ENCODE results near the gene NANOG. TPM values are rescaled to one million over a fixed set of nuclear protein-coding genes. Genes with fewer than 3 reads are reported as not detected.

NANOG gene
- total and polyA plus RNA-seq, 2 donors (not counting 3 experiments of a cell fraction or from before 2014, with no cell fraction given) = 0.03 TPM; not detected in 1

- ChIA-PET CTCF (no interaction called here), POLR2A (interaction anchor here (0.6 kb wide), 1 partner anchor 15 kb away, joined by 3 read pairs; no protein-coding TSS in a partner anchor)
- Histone ChIP-seq H3K4me3 (replicated peaks in 1 of 3; ENCODE audit: insufficient read depth in 1 of 3, low read depth in 1 of 3, low read length in 3 of 3) (no peak overlapping the region), H3K27ac (ENCODE audit: insufficient read depth, low read depth, low read length) (no peak overlapping the region), H2AFZ (ENCODE audit: low read depth, low read length) (no peak overlapping the region), H3K4me2 (ENCODE audit: insufficient read depth, low read length) (no peak overlapping the region), H3K27me3 (ENCODE audit: control insufficient read depth in 2 of 2, insufficient read depth in 2 of 2, low read length in 2 of 2) (peaks cover 6 to 8% of the 10 kb centered on the region in 2 experiments), H4K20me1 (replicated peaks; ENCODE audit: control insufficient read depth, extremely low read depth, insufficient read depth, low read length) (no peaks in the 10 kb centered on the region), H3K36me3 (ENCODE audit: control insufficient read depth in 2 of 2, extremely low read depth in 1 of 2, insufficient read depth in 2 of 2, low read length in 2 of 2) (no peaks in the 10 kb centered on the region), H3K79me2 (ENCODE audit: control insufficient read depth, insufficient read depth, low read length) (no peaks in the 10 kb centered on the region), H3K4me1 (ENCODE audit: control insufficient read depth, extremely low read depth, insufficient read depth, low read length) (no peaks in the 10 kb centered on the region), H3K9me3 (replicated peaks; ENCODE audit: control insufficient read depth, insufficient read depth, low read length) (no peaks in the 10 kb centered on the region), H3K9me1 (replicated peaks; ENCODE audit: control insufficient read depth, extremely low read depth, insufficient read depth, low read length) (no peaks in the 10 kb centered on the region), H3K9ac (replicated peaks; ENCODE audit: extremely low read depth, insufficient read depth, low read length) (no peak overlapping the region)
- DNase-seq (ENCODE audit: low read depth, low spot score) = no peak
- TF ChIP-seq JUN (IDR thresholded peaks at IDR 0.05; ENCODE audit: borderline replicate concordance, insufficient read depth, insufficient read length, low read depth) (no peak), POLR2AphosphoS5 (IDR thresholded peaks at IDR 0.05; ENCODE audit: insufficient read depth, low read depth, low read length) (no peak), EZH2 (IDR thresholded peaks at IDR 0.05; ENCODE audit: borderline replicate concordance, low read depth, low read length, severe bottlenecking) (no peak), GATA2 (IDR thresholded peaks at IDR 0.05; ENCODE audit: insufficient read depth, insufficient read length, low read depth, low read length) (no peak), MYC (IDR thresholded peaks at IDR 0.05; ENCODE audit: low read depth, low read length) (no peak), POLR2A (IDR thresholded peaks at IDR 0.05; ENCODE audit: low read depth, low read length) (no peak), CTCF (IDR thresholded peaks at IDR 0.05; ENCODE audit: extremely low read depth in 1 of 2, insufficient read depth in 1 of 2, low read depth in 1 of 2, low read length in 2 of 2) (no peak), FOS (IDR thresholded peaks at IDR 0.05; ENCODE audit: borderline replicate concordance, insufficient read depth, low read length) (no peak)
- TF ChIP-seq, protein P1, sequence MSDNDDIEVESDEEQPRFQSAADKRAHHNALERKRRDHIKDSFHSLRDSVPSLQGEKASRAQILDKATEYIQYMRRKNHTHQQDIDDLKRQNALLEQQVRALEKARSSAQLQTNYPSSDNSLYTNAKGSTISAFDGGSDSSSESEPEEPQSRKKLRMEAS (IDR thresholded peaks at IDR 0.05; ENCODE audit: insufficient read depth, insufficient read length) = no peak
- intact Hi-C loops (cut with micrococcal nuclease) = no loop called here
- dilution Hi-C loops (cut with MboI; ENCODE audit: extremely low pct_ligation_motif_present, low sequenced_read_pairs) = no loop called here
- FAIRE-seq = no peak
- no TSS peak for BruUV-seq (replicated peaks)
Measured at GRCh38 chr12:7784701-7785100, 4.5 kb upstream of the NANOG start.
